Choroid plexus epithelial cell (primary cell): ENCODE results near the gene NFAT5.
A peak's percentile ranks its signal among the peaks of the same experiment; 100 is the strongest.

Experiments
- DNase-seq: peaks from one replicate; pipeline ENCODE4 v3.0.0-alpha.2; 2010; ENCODE audit warnings: low read depth
- H3K4me3 ChIP-seq: 2 replicates; pipeline ENCODE4 v1.5.1; 2011; ENCODE audit warnings: low read depth, mild to moderate bottlenecking, control low read depth, low read length, moderate library complexity
- TF ChIP-seq, protein P1 (sequence below): conservative IDR thresholded peaks from 2 replicates; pipeline ENCODE4 v1.5.1; 2011; ENCODE audit warnings: low read depth, mild to moderate bottlenecking, control low read depth, inconsistent platforms, low read length, moderate library complexity

NFAT5 gene

DNA sequence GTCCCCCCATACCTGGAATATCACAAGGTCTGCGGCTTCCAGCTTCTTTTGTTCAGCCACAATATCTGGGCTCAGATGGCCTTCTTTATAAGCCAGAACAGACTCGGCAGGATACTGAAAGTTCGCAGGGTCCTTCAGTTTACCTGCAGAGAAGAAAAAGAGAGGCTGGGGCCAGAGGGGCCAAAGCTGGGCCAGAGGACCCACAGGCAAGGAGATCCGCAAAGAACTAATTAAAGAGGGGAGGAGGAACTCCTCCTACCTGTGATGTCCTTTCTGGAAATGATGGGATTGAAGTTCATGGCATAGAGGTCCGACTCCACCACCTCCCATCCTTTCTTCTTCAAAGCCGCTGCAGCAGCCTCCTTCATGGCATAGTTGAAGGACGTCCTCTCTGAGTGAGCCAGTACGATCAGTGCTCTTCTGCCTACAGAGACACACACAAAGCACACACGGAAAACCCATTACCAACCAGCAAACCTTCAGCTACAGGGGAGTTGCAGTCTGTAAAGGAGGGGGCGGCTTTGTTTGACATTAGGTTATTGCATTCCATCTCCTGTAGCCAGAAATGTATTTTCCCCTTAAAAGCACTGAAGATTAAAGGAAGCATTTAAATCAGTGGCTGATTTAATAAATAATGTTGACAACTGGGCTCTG lies 152.5 kb downstream of the NFAT5 start:
- H3K4me3 ChIP-seq = no peak overlapping the region
- TF ChIP-seq, protein P1, sequence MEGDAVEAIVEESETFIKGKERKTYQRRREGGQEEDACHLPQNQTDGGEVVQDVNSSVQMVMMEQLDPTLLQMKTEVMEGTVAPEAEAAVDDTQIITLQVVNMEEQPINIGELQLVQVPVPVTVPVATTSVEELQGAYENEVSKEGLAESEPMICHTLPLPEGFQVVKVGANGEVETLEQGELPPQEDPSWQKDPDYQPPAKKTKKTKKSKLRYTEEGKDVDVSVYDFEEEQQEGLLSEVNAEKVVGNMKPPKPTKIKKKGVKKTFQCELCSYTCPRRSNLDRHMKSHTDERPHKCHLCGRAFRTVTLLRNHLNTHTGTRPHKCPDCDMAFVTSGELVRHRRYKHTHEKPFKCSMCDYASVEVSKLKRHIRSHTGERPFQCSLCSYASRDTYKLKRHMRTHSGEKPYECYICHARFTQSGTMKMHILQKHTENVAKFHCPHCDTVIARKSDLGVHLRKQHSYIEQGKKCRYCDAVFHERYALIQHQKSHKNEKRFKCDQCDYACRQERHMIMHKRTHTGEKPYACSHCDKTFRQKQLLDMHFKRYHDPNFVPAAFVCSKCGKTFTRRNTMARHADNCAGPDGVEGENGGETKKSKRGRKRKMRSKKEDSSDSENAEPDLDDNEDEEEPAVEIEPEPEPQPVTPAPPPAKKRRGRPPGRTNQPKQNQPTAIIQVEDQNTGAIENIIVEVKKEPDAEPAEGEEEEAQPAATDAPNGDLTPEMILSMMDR = no peak
- DNase-seq = no peak

DNA sequence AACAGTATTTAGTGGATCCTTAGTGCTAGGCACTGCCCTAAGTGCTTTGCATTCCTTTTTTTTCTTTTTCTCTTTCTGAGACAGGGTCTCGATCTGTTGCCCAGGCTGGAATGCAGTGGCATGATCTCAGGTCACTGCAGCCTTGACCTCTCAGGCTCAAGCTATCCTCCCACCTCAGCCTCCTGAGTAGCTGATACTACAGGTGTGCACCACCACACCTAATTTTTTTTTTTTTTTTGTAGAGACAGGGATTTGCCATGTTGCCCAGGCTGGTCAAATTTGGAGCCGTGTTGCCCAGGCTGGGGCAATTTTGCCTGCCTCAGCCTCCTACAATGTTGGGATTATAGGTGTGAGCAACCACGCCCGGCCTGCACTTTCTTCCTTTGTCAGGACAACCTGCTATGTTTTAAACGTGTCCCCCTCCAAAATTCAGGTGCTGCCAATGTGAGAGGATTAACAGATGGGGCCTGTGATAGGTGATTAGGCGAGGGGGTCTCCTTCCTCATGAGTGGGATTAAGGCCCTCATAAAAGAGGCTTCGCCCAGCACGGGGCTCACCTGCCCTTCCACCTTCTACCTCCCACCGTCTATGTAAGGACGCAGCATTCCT lies 155.2 kb downstream of the NFAT5 start:
- no peak for DNase-seq
- no peak overlapping the region for H3K4me3 ChIP-seq
- TF ChIP-seq, protein P1 = no peak

DNA sequence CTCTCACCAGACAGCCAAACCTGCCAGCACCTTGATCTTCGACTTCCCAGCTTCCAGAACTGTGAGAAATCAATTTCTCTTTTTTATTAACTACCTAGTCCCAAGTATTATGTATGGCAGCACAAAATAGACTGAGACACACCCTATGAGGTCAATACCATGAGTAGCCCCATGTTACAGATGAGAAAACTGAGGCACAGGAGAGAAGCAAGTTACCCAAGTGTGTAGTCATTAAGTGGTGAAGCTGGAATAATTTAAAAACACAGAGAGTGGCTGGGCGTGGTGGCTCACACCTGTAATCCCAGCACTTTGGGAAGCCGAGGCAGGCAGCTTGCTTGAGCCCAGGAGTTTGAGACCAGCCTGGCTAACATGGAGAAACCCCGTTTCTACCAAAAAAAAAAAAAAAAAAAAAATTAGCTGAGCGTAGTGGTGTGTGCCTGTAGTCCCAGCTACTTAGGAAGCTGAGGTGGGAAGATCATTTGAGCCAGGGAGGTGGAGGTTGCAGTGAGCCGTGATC lies 155.7 kb downstream of the NFAT5 start:
- no peak for DNase-seq
- TF ChIP-seq, protein P1 = no peak
- H3K4me3 ChIP-seq = no peak overlapping the region

DNA sequence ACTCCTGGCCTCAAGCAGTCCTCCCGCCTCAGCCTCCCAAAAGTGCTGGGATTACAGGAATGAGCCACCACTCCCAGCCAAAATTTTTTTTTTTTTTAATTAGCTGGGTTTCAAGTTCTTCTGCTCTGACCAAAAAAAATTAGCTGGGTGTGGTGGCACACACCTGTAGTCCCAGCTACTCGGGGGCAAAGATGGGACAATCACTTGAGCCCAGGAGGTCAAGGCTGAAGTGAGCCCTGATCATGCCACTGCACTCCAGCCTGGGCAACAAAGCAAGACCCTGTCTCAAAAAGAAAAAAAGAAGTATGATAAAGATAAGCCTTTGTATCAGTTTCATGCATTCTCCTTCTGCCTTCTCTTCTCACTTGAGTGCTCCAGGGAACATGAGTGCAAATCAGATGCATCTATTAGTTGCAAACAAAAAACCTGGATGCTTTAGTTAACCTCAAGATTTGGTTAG lies 158.7 kb downstream of the NFAT5 start:
- TF ChIP-seq, protein P1 = no peak
- no peak overlapping the region for H3K4me3 ChIP-seq
- no peak for DNase-seq

DNA sequence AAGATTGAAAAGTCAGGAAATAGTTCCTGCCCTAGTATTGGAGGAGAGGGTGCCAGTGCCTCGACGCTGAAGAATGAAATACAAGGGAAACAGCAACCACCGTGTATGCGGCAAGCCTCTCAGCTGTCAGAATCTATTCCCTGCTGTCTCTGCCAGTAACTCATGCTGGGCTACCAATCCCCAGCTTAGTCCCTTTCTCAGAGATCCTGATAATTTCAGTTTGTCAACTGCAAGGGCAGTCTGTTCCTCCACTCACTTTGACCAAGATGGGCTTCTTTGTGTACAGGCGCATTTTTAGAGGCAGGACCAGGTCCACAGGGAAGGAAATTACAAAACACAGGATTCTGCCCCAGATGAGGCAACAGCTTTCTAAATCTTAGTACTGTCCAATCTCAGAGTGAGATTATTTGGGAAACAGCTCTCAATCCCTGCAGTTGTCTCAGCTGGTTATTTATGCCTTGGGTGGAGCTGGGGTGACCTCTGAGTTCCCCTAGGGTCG lies 159.3 kb downstream of the NFAT5 start:
- peak overlapping the region; percentile 68 for H3K4me3 ChIP-seq

DNA sequence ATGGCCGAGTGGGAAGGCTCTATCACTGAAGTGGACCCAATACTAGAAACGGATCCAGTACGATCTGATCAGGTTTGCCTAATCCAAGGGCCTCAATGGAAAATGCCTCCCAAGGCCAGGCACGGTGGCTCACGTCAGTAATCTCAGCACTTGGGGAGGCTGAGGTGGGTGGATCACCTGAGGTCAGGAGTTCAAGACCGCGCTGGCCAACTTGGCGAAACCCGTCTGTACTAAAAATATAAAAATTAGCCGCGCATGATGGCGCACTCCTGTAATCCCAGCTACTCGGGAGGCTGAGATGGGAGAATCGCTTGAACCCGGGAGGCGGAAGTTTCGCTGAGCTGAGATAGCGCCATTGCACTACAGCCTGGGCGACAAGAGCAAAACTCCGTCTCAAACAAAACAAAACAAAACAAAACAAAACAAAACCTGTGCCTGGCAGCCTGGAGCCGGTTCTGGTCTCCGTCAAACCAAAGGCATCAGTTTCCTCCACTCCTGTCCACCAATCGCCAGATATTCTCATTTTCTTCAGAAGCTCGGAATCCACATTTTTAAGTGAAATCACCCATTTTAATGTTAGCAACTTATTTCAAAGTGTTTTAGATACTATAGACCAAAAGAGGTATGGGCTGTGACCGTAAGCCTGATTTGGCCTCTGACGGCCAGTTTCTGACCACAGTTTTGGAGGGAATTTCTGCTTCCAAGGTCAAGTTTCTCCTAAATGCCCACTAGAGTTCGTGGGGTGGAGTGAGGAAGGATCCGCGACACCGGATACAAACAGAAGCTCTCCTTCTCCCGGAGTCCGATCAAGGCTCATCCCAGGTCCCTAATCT lies 159.9 kb downstream of the NFAT5 start:
- no peak for DNase-seq
- peak overlapping the region; percentile 68 for H3K4me3 ChIP-seq

More for the DNA sequence above, 159.3 kb downstream of the NFAT5 start:
- TF ChIP-seq, protein P1 = no peak
- peak; percentile 45 for DNase-seq

More for the DNA sequence above, 159.9 kb downstream of the NFAT5 start:
- TF ChIP-seq, protein P1 = no peak
